Measurements from ENCODE around the gene VIPR2.
"Not testable (repeated sequence)": the region's sequence is repeated elsewhere in the genome, so short reads cannot be mapped to it uniquely, and the experiment has no call there.

Gene VIPR2

GRCh38 chr7:159007364-159007995, 137.2 kb downstream of the VIPR2 start:
- DNase-seq (ENCODE audit: low spot score), result no peak

GRCh38 chr7:159006610-159007130, 138.0 kb downstream of the VIPR2 start:
- DNase-seq (ENCODE audit: low spot score), result no peak

GRCh38 chr7:159006022-159006609, 138.6 kb downstream of the VIPR2 start:
- DNase-seq (ENCODE audit: low spot score), result not testable (repeated sequence)

GRCh38 chr7:159005618-159006017, 139.0 kb downstream of the VIPR2 start:
- no peak for DNase-seq (ENCODE audit: low spot score)

- DNase-seq (ENCODE audit: low spot score), result no peak
These were observed 140.3 kb downstream of the VIPR2 start for GRCh38 chr7:159004411-159004810.

DNA sequence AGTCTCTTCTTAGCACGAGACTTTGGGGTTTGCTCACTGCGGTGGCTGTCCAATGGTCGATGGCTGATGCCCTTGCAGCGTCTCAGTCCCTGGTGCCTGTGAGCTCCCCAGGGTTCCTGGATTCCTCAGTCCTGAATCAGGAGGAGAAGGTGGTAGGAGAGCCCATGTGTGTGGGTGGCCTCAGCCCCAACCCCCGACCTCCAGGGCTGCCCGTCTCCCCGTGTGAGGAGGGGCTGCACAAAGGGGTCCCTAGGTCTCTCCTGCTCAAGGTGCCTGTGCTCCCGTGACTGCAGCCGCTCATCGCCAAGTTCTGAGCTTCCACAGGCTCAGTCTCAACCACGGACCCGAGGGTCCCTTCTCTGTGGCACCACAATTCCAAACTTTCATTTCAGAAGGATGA, 142.9 kb downstream of the VIPR2 start:
- no peak for DNase-seq (ENCODE audit: low spot score)

DNA sequence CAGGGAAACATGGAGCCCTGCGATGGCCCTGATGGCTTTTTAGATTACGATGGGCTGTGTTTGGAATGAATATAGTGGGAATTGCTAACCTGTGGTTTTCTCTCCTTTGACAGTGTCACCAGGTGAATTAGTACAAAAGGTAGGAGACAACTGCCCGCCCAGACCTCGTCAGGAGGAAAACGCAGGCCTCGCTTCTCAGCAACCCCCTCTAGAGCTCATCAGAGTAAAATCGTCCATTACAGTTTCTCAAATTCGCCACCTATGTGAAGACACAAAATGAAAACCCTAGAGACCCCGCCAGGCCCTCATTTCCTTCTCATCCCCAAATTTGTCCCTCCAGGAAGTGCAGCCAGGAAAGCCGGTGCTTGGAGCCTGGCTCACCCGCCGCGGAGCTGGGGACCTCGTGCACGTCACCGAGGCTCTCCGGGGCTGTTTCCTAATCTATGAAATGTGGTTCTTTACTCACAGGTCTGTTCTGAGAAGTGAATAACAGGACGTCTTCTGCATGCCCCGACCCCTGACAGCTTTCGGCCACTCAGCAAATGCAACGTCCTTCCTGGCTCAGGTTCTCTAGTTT, 143.7 kb downstream of the VIPR2 start:
- DNase-seq (ENCODE audit: low spot score), result no peak

GRCh38 chr7:159000070-159000469, 144.6 kb downstream of the VIPR2 start:
- DNase-seq (ENCODE audit: low spot score), result no peak

- DNase-seq (ENCODE audit: low spot score), result no peak
These were observed 145.2 kb downstream of the VIPR2 start for GRCh38 chr7:158999496-158999895.

DNA sequence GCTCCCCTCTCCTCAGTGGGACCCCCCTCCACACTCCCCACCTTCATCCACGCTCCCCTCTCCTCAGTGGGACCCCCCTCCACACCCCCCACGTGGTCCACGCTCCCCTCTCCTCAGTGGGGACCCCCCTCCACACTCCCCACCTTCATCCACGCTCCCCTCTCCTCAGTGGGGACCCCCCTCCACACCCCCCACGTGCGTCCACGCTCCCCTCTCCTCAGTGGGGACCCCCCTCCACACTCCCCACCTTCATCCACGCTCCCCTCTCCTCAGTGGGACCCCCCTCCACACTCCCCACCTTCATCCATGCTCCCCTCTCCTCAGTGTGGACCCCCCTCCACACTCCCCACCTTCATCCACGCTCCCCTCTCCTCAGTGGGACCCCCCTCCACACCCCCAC, 146.4 kb downstream of the VIPR2 start:
- not testable (repeated sequence) for DNase-seq (ENCODE audit: low spot score)

DNA sequence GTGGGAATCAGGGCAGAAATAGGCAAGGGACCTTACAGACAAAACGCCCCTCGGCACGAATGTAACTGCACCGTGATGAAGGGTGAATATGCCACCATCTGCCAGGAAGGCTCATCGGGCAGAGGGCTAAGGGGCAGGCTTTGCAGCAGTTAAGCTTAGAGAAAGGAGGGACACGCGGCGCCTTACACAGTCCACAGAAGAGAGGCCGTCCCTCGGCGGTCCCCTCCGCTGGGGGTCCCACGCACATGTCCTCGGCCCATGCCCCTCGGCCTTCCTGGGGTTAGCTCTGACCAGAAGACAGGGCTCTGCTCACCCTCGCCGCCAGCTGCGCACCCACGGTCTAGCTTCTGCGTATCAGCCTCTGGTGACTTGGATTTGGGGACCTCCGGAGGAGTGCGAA, 147.2 kb downstream of the VIPR2 start:
- DNase-seq (ENCODE audit: low spot score), result no peak

- DNase-seq (ENCODE audit: low spot score), result no peak
These were observed 147.6 kb downstream of the VIPR2 start for GRCh38 chr7:158997110-158997453.

DNA sequence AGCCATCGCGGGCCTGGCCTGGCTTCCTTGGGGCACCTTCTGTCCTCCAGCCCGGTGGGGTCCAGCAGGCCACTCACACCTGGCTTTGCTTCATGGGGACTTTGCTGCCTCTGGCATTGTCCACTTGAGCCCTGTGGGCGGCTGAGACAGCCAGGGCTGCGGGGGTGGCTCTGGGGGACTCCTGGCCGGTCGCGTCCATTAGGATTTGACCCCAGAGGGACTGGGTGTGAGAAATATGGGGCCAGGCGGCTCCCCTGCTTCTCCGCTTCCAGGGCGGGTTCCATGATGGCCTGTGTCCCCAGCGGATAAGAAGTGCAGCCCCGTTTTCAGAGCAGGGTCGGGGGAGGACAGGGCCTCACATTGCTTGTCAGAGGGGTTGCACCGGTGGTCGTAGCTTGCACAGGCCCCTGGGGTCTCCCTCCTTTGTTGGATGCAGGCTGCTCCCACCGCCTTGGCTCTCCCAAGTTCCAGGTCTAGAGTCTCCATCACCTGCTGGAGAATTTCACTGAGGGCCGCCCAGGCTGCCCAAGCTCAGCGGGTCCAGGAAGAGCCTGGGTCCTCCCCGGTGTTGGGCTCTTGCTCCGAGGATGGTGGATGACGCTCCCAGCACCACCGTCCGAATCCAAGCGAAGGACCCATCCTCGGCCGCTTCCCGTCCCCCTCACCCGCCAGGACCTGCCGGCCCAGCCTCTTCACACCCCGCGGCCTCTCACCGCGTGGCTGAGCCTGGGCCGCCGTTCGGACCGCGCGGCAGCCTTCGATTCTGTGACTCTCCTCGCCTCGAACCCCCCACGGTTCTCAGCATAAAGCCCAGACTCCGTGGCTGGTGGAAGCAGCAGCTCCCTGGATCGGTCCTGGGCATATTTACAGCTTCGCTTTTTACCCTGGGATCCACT, 148.2 kb downstream of the VIPR2 start:
- DNase-seq (ENCODE audit: low spot score), result no peak

DNA sequence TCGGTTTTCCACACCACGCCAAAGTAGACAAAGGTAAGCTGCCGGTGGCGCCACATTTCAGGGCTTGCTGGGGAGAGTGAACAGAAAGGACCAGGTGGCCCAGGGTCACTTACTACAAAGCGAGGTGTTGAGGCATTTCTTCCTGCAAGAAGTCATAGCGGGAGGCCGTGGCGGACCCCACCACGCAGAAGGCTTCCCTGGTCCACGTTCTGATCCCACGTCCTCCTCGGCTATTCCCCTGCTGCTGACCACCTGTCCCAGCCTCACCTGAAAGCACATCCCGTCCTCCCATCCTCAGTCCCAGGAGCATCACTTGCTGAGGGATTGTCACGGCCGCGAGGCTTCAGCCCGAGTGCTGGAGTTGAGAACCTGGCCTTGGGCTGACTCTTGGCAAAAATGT, 149.2 kb downstream of the VIPR2 start:
- DNase-seq (ENCODE audit: low spot score), result no peak

GRCh38 chr7:158994687-158995086, 150.0 kb downstream of the VIPR2 start:
- no peak for DNase-seq (ENCODE audit: low spot score)

DNA sequence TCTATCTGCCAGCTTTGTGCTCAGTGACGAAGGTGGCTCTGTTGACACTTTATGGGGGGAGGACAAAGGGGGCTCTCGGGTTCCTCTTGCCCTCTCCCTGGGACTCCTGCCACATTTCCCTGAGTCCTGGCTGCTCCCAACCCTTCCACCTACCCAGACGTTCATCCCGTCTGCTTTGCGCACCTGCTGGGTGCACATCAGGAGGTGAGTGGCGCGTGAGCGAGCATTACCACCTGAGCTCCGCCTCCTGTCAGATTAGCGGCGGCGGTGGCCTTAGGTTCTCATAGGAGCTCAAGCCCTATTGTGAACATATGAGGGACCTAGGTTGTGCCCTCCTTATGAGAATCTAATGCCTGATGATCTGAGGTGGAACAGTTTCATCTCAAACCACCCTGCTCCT, 151.1 kb downstream of the VIPR2 start:
- DNase-seq (ENCODE audit: low spot score), result no peak

DNA sequence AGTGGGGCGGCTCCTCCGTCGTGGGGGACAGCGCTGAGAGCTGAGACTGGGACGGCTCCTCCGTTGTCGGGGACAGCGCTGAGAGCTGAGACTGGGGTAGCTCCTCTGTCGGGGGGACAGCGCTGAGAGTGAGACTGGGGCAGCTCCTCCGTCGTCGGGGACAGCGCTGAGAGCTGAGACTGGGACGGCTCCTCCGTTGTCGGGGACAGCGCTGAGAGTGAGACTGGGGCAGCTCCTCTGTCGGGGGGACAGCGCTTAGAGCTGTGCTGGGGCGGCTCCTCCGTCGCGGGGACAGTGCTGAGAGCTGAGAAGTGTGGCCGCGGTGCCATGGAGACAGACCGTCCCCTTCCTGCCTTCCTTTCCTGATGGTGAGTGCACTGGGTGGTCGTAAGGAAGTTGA, 151.9 kb downstream of the VIPR2 start:
- no peak for DNase-seq (ENCODE audit: low spot score)

DNA sequence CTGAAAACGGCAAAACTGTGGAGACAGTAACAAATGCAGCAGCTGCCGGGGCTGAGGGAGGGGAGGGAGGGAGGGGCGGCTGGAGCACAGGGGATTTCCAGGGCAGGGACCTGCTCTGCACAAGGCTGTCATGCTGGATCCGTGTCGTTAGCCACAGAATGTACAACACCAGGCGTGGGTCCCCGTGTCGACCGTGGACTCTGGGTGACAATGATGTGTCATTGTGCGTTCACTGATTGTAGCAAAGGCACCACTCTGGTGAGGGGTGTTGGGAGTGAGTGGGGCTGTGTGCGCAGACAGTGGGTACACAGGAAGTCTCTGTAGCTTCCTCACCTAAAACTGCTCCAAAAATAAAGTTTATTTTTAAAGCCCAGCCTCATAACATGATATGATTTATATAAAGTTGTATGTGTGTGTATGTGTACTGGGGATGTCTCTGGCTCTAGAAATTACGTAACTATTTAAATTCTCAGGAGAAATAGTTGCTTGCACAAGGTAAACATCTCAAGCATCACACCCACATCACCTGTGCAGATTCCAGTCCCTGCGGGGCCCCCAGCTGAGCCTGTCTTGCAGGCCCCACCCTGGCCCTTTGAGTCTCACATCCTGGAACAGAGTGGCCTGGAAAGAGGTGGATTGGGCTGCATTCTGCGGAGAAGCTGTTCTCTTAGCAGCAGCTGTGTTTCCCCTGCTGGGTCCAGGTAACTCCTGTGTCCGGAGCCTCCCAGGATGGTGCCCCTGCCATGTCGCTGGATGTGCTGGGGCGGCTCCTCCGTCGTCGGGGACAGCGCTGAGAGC, 152.6 kb downstream of the VIPR2 start:
- no peak for DNase-seq (ENCODE audit: low spot score)

- no peak for DNase-seq (ENCODE audit: low spot score)
These were observed 155.7 kb downstream of the VIPR2 start for GRCh38 chr7:158988996-158989395.

- DNase-seq (ENCODE audit: low spot score), result no peak
These were observed 156.3 kb downstream of the VIPR2 start for GRCh38 chr7:158988302-158988862.

DNA sequence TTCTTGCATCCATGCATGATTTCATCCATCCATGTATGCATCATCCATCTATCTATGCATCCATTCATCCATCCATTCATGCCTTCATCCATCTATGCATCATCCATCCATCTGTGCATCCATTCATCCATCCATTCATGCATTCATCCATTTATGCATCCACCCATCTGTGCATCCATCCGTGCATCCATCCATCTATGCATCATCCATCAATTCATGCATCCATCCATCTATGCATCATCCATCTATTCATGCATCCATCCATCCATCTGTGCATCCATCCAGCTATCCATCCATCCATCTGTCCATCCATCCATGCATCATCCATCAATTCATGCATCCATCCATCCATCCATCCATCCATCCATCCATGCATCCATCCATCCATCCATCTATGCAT, 157.0 kb downstream of the VIPR2 start:
- DNase-seq (ENCODE audit: low spot score), result no peak

- DNase-seq (ENCODE audit: low spot score), result no peak
These were observed 159.1 kb downstream of the VIPR2 start for GRCh38 chr7:158985583-158985982.

Measured in CD4-positive, alpha-beta T cell treated with Interleukin-15 for 4 hours (primary cell).